SK-N-SH (cell line): ENCODE measurements around the gene ENO1.

Source experiments
- FOXJ3 ChIP-seq: sonication (generic); formaldehyde crosslinking; IDR thresholded peaks from 2 replicates; pipeline ENCODE4 v1.5.1; 2020; ENCODE audit warnings: mild to moderate bottlenecking, missing genetic modification reagents
- POLR2AphosphoS5 ChIP-seq: IDR thresholded peaks from 2 replicates; pipeline ENCODE4 v1.6.1; 2012; ENCODE audit warnings: low read depth, low read length
- YY1 ChIP-seq: IDR thresholded peaks from 2 replicates; pipeline ENCODE4 v1.4.0; 2012; ENCODE audit warnings: low read depth, mild to moderate bottlenecking
- TF ChIP-seq, protein P1 (sequence below): fragments of 200-600 bp; sonication (generic); IDR thresholded peaks from 2 replicates; pipeline ENCODE4 v1.6.1; 2017; ENCODE audit warnings: antibody characterized with exemption, mild to moderate bottlenecking, moderate library complexity
- TF ChIP-seq, protein P2 (sequence below): IDR thresholded peaks from 2 replicates; pipeline ENCODE4; 2012
- TF ChIP-seq, protein P3 (sequence below): IDR thresholded peaks from 2 replicates; pipeline ENCODE4 v1.4.0; 2012; ENCODE audit warnings: low read depth, borderline replicate concordance
- TF ChIP-seq, protein P4 (sequence below): IDR thresholded peaks from 2 replicates; pipeline ENCODE4 v1.4.0; 2012; ENCODE audit warnings: low read depth

- TF ChIP-seq, protein P1, sequence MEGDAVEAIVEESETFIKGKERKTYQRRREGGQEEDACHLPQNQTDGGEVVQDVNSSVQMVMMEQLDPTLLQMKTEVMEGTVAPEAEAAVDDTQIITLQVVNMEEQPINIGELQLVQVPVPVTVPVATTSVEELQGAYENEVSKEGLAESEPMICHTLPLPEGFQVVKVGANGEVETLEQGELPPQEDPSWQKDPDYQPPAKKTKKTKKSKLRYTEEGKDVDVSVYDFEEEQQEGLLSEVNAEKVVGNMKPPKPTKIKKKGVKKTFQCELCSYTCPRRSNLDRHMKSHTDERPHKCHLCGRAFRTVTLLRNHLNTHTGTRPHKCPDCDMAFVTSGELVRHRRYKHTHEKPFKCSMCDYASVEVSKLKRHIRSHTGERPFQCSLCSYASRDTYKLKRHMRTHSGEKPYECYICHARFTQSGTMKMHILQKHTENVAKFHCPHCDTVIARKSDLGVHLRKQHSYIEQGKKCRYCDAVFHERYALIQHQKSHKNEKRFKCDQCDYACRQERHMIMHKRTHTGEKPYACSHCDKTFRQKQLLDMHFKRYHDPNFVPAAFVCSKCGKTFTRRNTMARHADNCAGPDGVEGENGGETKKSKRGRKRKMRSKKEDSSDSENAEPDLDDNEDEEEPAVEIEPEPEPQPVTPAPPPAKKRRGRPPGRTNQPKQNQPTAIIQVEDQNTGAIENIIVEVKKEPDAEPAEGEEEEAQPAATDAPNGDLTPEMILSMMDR = no peak
- TF ChIP-seq FOXJ3 (CRISPR knock-in tag) (no peak), POLR2AphosphoS5 (peak; percentile 17; the same call in 1 of the 2 replicates), YY1 (no peak)
- TF ChIP-seq, protein P2, sequence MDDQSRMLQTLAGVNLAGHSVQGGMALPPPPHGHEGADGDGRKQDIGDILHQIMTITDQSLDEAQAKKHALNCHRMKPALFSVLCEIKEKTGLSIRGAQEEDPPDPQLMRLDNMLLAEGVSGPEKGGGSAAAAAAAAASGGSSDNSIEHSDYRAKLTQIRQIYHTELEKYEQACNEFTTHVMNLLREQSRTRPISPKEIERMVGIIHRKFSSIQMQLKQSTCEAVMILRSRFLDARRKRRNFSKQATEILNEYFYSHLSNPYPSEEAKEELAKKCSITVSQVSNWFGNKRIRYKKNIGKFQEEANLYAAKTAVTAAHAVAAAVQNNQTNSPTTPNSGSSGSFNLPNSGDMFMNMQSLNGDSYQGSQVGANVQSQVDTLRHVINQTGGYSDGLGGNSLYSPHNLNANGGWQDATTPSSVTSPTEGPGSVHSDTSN = no peak
- TF ChIP-seq, protein P3, sequence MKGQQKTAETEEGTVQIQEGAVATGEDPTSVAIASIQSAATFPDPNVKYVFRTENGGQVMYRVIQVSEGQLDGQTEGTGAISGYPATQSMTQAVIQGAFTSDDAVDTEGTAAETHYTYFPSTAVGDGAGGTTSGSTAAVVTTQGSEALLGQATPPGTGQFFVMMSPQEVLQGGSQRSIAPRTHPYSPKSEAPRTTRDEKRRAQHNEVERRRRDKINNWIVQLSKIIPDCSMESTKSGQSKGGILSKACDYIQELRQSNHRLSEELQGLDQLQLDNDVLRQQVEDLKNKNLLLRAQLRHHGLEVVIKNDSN = no peak
- TF ChIP-seq, protein P4, sequence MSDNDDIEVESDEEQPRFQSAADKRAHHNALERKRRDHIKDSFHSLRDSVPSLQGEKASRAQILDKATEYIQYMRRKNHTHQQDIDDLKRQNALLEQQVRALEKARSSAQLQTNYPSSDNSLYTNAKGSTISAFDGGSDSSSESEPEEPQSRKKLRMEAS = no peak
These were observed 21.6 kb downstream of the ENO1 start for GRCh38 chr1:8856689-8857412.
